ENCODE measurements around the gene PCBP2. TPM values are rescaled to one million over a fixed set of nuclear protein-coding genes. Genes with fewer than 3 reads are reported as not detected.

The PCBP2 gene
- total RNA-seq, 1 experiment from 2014 or later = 981 TPM

- no peak for TF ChIP-seq OVOL2 (CRISPR knock-in tag; IDR thresholded peaks at IDR 0.05; ENCODE audit: borderline replicate concordance)
- peak; percentile 13; the same call in 1 of the 2 replicates for TF ChIP-seq CTCF (IDR thresholded peaks at IDR 0.05)
- no peak for TF ChIP-seq ZNF512 (CRISPR knock-in tag; IDR thresholded peaks at IDR 0.05; ENCODE audit: borderline replicate concordance)
- TF ChIP-seq HMGA2 (CRISPR knock-in tag; IDR thresholded peaks at IDR 0.05) = no peak
- TF ChIP-seq E2F5 (CRISPR knock-in tag; IDR thresholded peaks at IDR 0.05) = no peak
- no peak; the same call in 1 of the 2 replicates for TF ChIP-seq ZNF671 (CRISPR knock-in tag; IDR thresholded peaks at IDR 0.05)
Observed at GRCh38 chr12:53481939-53482586, 30.2 kb downstream of the PCBP2 start (continued).

- H3K36me3 Mint-ChIP-seq = peaks cover 55% of the 10 kb centered on the region
- H3K4me3 Mint-ChIP-seq = no peak overlapping the region
- no peaks in the 10 kb centered on the region for H3K27me3 Mint-ChIP-seq (ENCODE audit: low read depth)
- peaks cover 15% of the 10 kb centered on the region for H3K4me1 Mint-ChIP-seq
- H3K9me3 Mint-ChIP-seq = no peaks in the 10 kb centered on the region
- ATAC-seq (no peak; the same call in 1 of the 2 replicates), DNase-seq (ENCODE audit: low spot score) (no peak)
- no peak overlapping the region for H3K27ac Mint-ChIP-seq
- ChIA-PET CTCF (interaction anchor here (0.5 to 8.1 kb wide), 19 partner anchors 9 to 256 kb away, joined by 3 to 99 read pairs (median 4); partner anchors contain the start of genes AAAS, ATP5MC2, MAP3K12 and NPFF), POLR2A (interaction anchor here (0.7 to 2.7 kb wide), 7 partner anchors 10 to 215 kb away, joined by 3 to 23 read pairs (median 6); partner anchors contain the start of genes MAP3K12 and TARBP2)
- TF ChIP-seq GABPB1 (CRISPR knock-in tag; IDR thresholded peaks at IDR 0.05) (no peak), JAZF1 (CRISPR knock-in tag; IDR thresholded peaks at IDR 0.05) (no peak), ZNF416 (CRISPR knock-in tag; IDR thresholded peaks at IDR 0.05) (no peak), CREM (CRISPR knock-in tag; IDR thresholded peaks at IDR 0.05) (no peak), HMGA2 (CRISPR knock-in tag; IDR thresholded peaks at IDR 0.05) (no peak), GRHL2 (CRISPR knock-in tag; IDR thresholded peaks at IDR 0.05; ENCODE audit: insufficient replicate concordance, severe bottlenecking) (no peak), CTCF (IDR thresholded peaks at IDR 0.05) (no peak), ZNF263 (CRISPR knock-in tag; IDR thresholded peaks at IDR 0.05; ENCODE audit: low read depth) (no peak), IRF1 (CRISPR knock-in tag; IDR thresholded peaks at IDR 0.05) (no peak), ZNF671 (CRISPR knock-in tag; IDR thresholded peaks at IDR 0.05) (peak; percentile 68; the same call in 1 of the 2 replicates), ERG (CRISPR knock-in tag; IDR thresholded peaks at IDR 0.05) (peak; percentile 42; the same call in 1 of the 2 replicates), FOXJ3 (CRISPR knock-in tag; IDR thresholded peaks at IDR 0.05; ENCODE audit: borderline replicate concordance) (0 out of 2 replicates have a peak, but pooled peaks have one; percentile 28), PRDM15 (CRISPR knock-in tag; IDR thresholded peaks at IDR 0.05) (no peak), CDX4 (CRISPR knock-in tag; IDR thresholded peaks at IDR 0.05; ENCODE audit: borderline replicate concordance) (no peak), E2F4 (CRISPR knock-in tag; IDR thresholded peaks at IDR 0.05; ENCODE audit: borderline replicate concordance, low read depth) (no peak), TP53 (CRISPR knock-in tag; IDR thresholded peaks at IDR 0.05) (no peak)
Observed at GRCh38 chr12:53482626-53483168, 30.8 kb downstream of the PCBP2 start.
